ENCODE data around the gene ADGRA1. TPM values are rescaled to one million over a fixed set of nuclear protein-coding genes. Genes with fewer than 3 reads are reported as not detected.

The ADGRA1 gene
- total and polyA plus RNA-seq, 10 of the 15 experiments (the other 5 are each of a cell fraction or from before 2014, with no cell fraction given), result not detected

- RAD21 ChIA-PET (ENCODE audit: unreplicated experiment), result no interaction called here
- Histone ChIP-seq H3K9ac (ENCODE audit: control insufficient read depth, insufficient read depth, low read length) (no peak overlapping the region), H3K27ac (ENCODE audit: control insufficient read depth, insufficient read depth) (no peak overlapping the region), H2AFZ (ENCODE audit: control insufficient read depth, low read depth, low read length) (no peak overlapping the region), H3K36me3 (ENCODE audit: control insufficient read depth in 2 of 2, insufficient read depth in 2 of 2, low read length in 1 of 2) (no peaks in the 10 kb centered on the region), H3K27me3 (replicated peaks in 1 of 2; ENCODE audit: control insufficient read depth in 2 of 2, insufficient read depth in 2 of 2, low read length in 1 of 2) (no peaks in the 10 kb centered on the region), H3K4me1 (ENCODE audit: control insufficient read depth, insufficient read depth, low read length) (no peaks in the 10 kb centered on the region), H3K4me3 (no peak overlapping the region), H3K79me2 (ENCODE audit: control insufficient read depth, insufficient read depth, low read length) (no peaks in the 10 kb centered on the region), H3K4me2 (ENCODE audit: control insufficient read depth, insufficient read depth) (no peak overlapping the region), H4K20me1 (ENCODE audit: control insufficient read depth, insufficient read depth) (no peaks in the 10 kb centered on the region), H3K9me3 (replicated peaks; ENCODE audit: control insufficient read depth, insufficient read depth, low read length) (no peaks in the 10 kb centered on the region; the same call in 2 of the 3 replicates)
- DNase-seq (ENCODE audit: low read depth, low spot score), result no peak
- SMC1A ChIA-PET (ENCODE audit: uncharacterized antibody, unreplicated experiment), result no interaction called here
- 88% methylated on average over 59 of the region's 83 CpGs for WGBS (ENCODE audit: insufficient coverage, insufficient replicate concordance, low lambda C conversion rate, missing lambda C conversion rate)
- FAIRE-seq, result no peak
- POLR2A ChIA-PET, result no interaction called here
- intact Hi-C loops (cut with micrococcal nuclease; ENCODE audit: unreplicated experiment) (no loop called here), in situ Hi-C loops (cut with MboI) (no loop called here)
- BruUV-seq (replicated peaks), result no TSS peak
- ATAC-seq, result no peak
- CTCF ChIA-PET, result no interaction called here
- TF ChIP-seq FOXM1 (IDR thresholded peaks at IDR 0.05; ENCODE audit: low read depth, low read length), result no peak
- TF ChIP-seq ZNF687 (IDR thresholded peaks at IDR 0.05), result no peak
- TF ChIP-seq MTA2 (IDR thresholded peaks at IDR 0.05; ENCODE audit: low read depth), result no peak
- TF ChIP-seq, protein P1, sequence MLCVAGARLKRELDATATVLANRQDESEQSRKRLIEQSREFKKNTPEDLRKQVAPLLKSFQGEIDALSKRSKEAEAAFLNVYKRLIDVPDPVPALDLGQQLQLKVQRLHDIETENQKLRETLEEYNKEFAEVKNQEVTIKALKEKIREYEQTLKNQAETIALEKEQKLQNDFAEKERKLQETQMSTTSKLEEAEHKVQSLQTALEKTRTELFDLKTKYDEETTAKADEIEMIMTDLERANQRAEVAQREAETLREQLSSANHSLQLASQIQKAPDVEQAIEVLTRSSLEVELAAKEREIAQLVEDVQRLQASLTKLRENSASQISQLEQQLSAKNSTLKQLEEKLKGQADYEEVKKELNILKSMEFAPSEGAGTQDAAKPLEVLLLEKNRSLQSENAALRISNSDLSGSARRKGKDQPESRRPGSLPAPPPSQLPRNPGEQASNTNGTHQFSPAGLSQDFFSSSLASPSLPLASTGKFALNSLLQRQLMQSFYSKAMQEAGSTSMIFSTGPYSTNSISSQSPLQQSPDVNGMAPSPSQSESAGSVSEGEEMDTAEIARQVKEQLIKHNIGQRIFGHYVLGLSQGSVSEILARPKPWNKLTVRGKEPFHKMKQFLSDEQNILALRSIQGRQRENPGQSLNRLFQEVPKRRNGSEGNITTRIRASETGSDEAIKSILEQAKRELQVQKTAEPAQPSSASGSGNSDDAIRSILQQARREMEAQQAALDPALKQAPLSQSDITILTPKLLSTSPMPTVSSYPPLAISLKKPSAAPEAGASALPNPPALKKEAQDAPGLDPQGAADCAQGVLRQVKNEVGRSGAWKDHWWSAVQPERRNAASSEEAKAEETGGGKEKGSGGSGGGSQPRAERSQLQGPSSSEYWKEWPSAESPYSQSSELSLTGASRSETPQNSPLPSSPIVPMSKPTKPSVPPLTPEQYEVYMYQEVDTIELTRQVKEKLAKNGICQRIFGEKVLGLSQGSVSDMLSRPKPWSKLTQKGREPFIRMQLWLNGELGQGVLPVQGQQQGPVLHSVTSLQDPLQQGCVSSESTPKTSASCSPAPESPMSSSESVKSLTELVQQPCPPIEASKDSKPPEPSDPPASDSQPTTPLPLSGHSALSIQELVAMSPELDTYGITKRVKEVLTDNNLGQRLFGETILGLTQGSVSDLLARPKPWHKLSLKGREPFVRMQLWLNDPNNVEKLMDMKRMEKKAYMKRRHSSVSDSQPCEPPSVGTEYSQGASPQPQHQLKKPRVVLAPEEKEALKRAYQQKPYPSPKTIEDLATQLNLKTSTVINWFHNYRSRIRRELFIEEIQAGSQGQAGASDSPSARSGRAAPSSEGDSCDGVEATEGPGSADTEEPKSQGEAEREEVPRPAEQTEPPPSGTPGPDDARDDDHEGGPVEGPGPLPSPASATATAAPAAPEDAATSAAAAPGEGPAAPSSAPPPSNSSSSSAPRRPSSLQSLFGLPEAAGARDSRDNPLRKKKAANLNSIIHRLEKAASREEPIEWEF (IDR thresholded peaks at IDR 0.05; ENCODE audit: insufficient replicate concordance, low read depth, low read length), result no peak
- TF ChIP-seq POLR2AphosphoS2 (IDR thresholded peaks at IDR 0.05; ENCODE audit: low read depth, low read length), result no peak
- TF ChIP-seq, protein P2, sequence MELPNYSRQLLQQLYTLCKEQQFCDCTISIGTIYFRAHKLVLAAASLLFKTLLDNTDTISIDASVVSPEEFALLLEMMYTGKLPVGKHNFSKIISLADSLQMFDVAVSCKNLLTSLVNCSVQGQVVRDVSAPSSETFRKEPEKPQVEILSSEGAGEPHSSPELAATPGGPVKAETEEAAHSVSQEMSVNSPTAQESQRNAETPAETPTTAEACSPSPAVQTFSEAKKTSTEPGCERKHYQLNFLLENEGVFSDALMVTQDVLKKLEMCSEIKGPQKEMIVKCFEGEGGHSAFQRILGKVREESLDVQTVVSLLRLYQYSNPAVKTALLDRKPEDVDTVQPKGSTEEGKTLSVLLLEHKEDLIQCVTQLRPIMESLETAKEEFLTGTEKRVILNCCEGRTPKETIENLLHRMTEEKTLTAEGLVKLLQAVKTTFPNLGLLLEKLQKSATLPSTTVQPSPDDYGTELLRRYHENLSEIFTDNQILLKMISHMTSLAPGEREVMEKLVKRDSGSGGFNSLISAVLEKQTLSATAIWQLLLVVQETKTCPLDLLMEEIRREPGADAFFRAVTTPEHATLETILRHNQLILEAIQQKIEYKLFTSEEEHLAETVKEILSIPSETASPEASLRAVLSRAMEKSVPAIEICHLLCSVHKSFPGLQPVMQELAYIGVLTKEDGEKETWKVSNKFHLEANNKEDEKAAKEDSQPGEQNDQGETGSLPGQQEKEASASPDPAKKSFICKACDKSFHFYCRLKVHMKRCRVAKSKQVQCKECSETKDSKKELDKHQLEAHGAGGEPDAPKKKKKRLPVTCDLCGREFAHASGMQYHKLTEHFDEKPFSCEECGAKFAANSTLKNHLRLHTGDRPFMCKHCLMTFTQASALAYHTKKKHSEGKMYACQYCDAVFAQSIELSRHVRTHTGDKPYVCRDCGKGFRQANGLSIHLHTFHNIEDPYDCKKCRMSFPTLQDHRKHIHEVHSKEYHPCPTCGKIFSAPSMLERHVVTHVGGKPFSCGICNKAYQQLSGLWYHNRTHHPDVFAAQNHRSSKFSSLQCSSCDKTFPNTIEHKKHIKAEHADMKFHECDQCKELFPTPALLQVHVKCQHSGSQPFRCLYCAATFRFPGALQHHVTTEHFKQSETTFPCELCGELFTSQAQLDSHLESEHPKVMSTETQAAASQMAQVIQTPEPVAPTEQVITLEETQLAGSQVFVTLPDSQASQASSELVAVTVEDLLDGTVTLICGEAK (IDR thresholded peaks at IDR 0.05; ENCODE audit: borderline replicate concordance), result no peak
These were observed 40.7 kb downstream of the ADGRA1 start for GRCh38 chr10:133128126-133129070.
